HEK293T (cell line): ENCODE measurements around the gene POPDC2.

Source experiments
- ARNT ChIP-seq: fragments of 450-650 bp; IDR thresholded peaks from 2 replicates; pipeline ENCODE4 v1.6.1; 2017; ENCODE audit warnings: mild to moderate bottlenecking
- BHLHE40 ChIP-seq: fragments of 450-650 bp; IDR thresholded peaks from 2 replicates; pipeline ENCODE4 v1.6.1; 2016; ENCODE audit warnings: mild to moderate bottlenecking, moderate library complexity, borderline replicate concordance
- CTBP1 ChIP-seq: fragments of 450-650 bp; IDR thresholded peaks from 2 replicates; pipeline ENCODE4 v1.6.1; 2016; ENCODE audit warnings: borderline replicate concordance
- ELF4 ChIP-seq: fragments of 450-650 bp; IDR thresholded peaks from 2 replicates; pipeline ENCODE4 v1.6.1; 2017; ENCODE audit warnings: antibody characterized with exemption
- FOXA1 ChIP-seq: fragments of 450-650 bp; IDR thresholded peaks from 2 replicates; pipeline ENCODE4 v1.6.1; 2016; ENCODE audit warnings: mild to moderate bottlenecking
- FOXK2 ChIP-seq: fragments of 450-650 bp; IDR thresholded peaks from 2 replicates; pipeline ENCODE4 v1.6.1; 2016; ENCODE audit warnings: mild to moderate bottlenecking
- FOXM1 ChIP-seq: fragments of 450-650 bp; IDR thresholded peaks from 2 replicates; pipeline ENCODE4 v1.6.1; 2017; ENCODE audit warnings: mild to moderate bottlenecking, borderline replicate concordance
- HDGF ChIP-seq: fragments of 450-650 bp; IDR thresholded peaks from 2 replicates; pipeline ENCODE4 v1.6.1; 2017; ENCODE audit warnings: antibody characterized with exemption, borderline replicate concordance
- L3MBTL2 ChIP-seq: fragments of 450-650 bp; conservative IDR thresholded peaks from 2 replicates; pipeline ENCODE4 v1.6.1; 2016; ENCODE audit warnings: mild to moderate bottlenecking
- LEF1 ChIP-seq: fragments of 450-650 bp; IDR thresholded peaks from 2 replicates; pipeline ENCODE4 v1.6.1; 2017; ENCODE audit warnings: mild to moderate bottlenecking, borderline replicate concordance
- NFRKB ChIP-seq: fragments of 450-650 bp; IDR thresholded peaks from 2 replicates; pipeline ENCODE4 v1.6.1; 2016; ENCODE audit warnings: mild to moderate bottlenecking, moderate library complexity
- SP1 ChIP-seq: fragments of 450-650 bp; IDR thresholded peaks from 2 replicates; pipeline ENCODE4 v1.6.1; 2017
- SUZ12 ChIP-seq: fragments of 450-650 bp; IDR thresholded peaks from 2 replicates; pipeline ENCODE4 v1.6.1; 2016; ENCODE audit warnings: mild to moderate bottlenecking
- ZNF384 ChIP-seq: fragments of 450-650 bp; IDR thresholded peaks from 2 replicates; pipeline ENCODE4 v1.6.1; 2016

GRCh38 chr3:119644481-119644880 lies 15.9 kb downstream of the POPDC2 start:
- no peak for TF ChIP-seq BHLHE40
- TF ChIP-seq FOXM1 = no peak
- TF ChIP-seq SP1 = no peak
- no peak for TF ChIP-seq SUZ12
- no peak for TF ChIP-seq FOXA1
- TF ChIP-seq ELF4 = no peak
- TF ChIP-seq CTBP1 = no peak
- TF ChIP-seq LEF1 = no peak
- TF ChIP-seq NFRKB = no peak
- no peak for TF ChIP-seq ARNT
- TF ChIP-seq FOXK2 = no peak
- TF ChIP-seq ZNF384 = no peak
- TF ChIP-seq HDGF = no peak
- TF ChIP-seq L3MBTL2 = no peak
